Tracheal epithelial cell (primary cell): ENCODE data around the gene ARHGEF11. TPM values are rescaled to one million over a fixed set of nuclear protein-coding genes. Genes with fewer than 3 reads are reported as not detected.

Experiments used
- total RNA-seq: library from RNA; depleted of rRNA; stranded (reverse); fragments of >200 nt; gene quantifications from 2 replicates; pipeline ENCODE4 v1.2.1, GENCODE V29; 2014

Gene ARHGEF11, protein sequence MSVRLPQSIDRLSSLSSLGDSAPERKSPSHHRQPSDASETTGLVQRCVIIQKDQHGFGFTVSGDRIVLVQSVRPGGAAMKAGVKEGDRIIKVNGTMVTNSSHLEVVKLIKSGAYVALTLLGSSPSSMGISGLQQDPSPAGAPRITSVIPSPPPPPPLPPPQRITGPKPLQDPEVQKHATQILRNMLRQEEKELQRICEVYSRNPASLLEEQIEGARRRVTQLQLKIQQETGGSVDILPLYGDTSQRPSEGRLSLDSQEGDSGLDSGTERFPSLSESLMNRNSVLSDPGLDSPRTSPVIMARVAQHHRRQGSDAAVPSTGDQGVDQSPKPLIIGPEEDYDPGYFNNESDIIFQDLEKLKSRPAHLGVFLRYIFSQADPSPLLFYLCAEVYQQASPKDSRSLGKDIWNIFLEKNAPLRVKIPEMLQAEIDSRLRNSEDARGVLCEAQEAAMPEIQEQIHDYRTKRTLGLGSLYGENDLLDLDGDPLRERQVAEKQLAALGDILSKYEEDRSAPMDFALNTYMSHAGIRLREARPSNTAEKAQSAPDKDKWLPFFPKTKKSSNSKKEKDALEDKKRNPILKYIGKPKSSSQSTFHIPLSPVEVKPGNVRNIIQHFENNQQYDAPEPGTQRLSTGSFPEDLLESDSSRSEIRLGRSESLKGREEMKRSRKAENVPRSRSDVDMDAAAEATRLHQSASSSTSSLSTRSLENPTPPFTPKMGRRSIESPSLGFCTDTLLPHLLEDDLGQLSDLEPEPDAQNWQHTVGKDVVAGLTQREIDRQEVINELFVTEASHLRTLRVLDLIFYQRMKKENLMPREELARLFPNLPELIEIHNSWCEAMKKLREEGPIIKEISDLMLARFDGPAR (N-terminal part only)
- 12.3 and 16.4 TPM in 2 replicates for total RNA-seq

DNA sequence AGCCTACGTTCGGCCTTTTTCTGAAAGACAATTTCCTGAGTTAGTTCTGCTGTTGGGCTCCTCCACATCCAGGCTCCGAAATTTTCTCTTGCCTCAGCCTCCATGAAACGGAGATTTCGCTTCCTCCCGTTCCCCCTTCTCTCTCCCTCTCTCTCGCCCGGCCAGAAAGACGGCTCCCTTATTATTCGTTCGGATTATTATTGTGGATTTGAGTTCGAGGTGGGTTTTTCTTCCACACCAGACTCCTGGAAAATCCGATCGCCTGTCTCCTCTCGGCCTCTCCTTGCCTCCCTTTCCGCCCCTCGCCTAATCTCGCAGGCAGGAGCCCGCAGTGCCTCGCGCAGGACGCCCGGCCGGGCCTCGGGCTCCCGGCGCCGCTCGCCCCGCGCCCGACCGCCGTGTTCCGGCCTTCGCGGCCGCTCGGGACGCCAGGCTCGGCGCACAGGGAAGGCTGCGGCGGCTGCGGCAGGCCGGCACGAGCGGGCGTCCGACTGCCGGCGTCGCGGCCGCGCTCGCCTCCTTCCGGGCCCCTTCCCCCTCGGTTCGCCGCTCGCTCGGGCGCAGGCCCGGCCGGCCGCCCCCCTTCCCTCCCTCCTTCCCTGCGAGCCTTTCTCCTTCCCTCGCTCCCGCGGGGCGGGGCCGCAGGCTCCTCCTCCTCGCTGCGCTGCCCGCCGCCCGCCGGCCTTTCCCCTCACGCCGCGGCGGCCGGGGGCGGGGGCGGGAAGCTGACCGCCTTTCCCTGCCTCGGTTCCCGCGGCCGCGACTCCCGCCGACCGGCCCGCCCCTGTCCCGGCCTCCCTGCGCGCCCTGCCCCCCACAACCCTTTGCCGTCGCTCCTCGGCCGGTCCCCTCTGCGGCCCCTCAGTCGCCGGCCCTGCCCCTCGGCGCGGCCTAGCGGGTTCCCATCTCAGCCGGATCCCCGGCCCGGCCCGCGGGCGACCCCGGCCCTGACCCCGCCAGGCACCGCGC is at the start of gene ARHGEF11:
Gene ARHGEF11, minus strand, starts transcription at position 493 of the 969 bp plus-strand sequence. CDS start 1,412 bp downstream, outside the sequence.

DNA sequence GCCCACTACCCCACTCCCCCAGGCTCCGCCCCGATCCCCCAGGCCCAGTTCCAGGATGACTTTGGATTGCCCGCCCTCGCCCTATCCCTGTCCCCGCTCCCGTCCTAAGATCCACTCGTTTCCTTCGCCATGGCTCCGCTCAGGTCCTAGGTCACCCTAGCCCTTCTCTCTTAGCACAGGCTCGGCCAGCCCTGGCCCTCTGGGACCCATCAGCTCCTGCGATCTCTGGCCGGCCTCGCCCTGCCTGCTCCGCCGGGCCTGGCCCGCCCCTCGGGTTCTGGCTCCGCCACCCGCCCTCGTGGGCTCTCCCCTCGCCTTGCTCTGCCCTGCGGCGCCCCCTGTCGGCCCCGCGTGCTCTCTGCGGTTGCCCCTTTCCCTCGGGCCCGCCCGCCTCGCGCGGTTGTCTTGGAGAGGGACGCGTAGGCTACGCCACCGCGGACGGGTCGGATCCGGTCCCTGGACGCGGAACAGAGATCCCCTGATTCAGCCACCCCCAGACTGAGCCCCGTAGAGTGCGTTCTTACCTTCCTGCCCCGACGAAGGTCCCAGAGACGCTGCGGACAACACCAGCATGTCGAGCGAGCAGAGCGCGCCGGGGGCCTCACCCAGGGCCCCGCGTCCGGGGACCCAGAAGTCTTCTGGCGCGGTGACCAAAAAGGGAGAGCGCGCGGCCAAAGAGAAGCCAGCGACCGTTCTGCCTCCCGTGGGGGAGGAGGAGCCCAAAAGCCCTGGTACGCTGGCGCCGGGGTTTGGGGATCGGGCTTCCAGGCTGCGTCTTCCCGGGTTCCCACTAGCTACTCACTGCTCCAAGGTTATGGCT is 125.1 kb downstream of the ARHGEF11 start, which contains the start of gene LRRC71:
Gene LRRC71, plus strand, starts transcription at position 400 of the 820 bp plus-strand sequence. Its CDS starts 172 bp downstream, at position 572.

DNA sequence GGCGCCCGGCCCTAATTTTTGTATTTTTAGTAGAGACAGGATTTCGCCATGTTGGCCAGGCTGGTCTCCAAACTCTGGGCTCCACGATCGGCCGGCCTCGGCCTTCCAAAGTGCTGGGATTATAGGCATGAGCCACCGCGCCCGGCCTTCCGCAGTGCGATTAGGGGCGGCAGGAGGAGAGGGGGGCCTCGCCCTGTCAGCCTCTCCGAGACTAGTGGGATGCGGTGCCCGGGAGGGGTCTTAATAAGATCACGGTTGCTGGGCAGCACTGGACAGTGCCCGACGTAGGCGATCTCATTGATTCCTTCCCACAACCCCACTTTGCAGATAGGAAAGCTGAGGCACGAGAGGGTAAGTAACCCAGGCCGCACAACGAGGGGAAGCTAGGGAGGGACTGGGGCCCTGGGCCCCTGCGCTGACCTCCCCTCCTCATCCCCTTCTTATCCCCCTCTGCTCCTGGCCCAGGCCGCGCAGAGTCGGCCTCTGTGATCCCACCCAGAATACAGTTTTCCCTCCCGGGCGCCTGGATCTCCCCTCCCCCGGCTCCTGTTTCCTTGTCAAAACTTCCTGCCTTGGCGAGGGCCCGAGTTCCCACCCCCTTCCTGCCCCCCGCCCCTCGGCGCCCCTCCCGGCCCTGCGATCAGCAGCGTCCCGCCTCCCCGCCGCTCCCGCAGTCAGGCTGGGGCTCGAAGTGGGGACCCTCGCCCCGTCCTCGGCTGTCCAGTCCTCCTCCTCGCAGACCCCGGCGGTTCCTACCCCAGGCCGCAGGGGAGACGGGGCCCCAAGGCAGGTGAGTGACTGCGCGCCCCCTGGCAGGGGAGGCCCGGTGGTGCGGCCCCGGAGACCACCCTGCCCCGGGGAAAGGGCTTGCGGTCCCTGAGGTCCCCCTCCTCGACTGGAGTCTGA is 152.2 kb downstream of the ARHGEF11 start, which contains the start of gene PEAR1:
Gene PEAR1, plus strand, starts transcription at position 671 of the 906 bp plus-strand sequence. CDS start 10,209 bp downstream, outside the sequence.

Other genes with a start within 250 kb of the ARHGEF11 start
- 1.5 and 3.6 TPM in 2 replicates for gene SH2D2A, start 228.9 kb downstream of the ARHGEF11 start, total RNA-seq
- not detected in 2 replicates for gene INSRR, start 186.6 kb downstream of the ARHGEF11 start, total RNA-seq
- not detected in 2 replicates for gene NTRK1, start 184.9 kb downstream of the ARHGEF11 start, total RNA-seq
- 1.4 and 1.5 TPM in 2 replicates for gene PEAR1, start 152.0 kb downstream of the ARHGEF11 start, total RNA-seq
- not detected in 2 replicates for gene LRRC71, start 125.1 kb downstream of the ARHGEF11 start, total RNA-seq
- gene ETV3L, start 54.1 kb upstream of the ARHGEF11 start, total RNA-seq, result not detected in 2 replicates
- gene ETV3, start 92.7 kb upstream of the ARHGEF11 start, total RNA-seq, result 12.8 and 14.1 TPM in 2 replicates